ENCODE results near the gene SAMSN1.

Gene SAMSN1

DNA sequence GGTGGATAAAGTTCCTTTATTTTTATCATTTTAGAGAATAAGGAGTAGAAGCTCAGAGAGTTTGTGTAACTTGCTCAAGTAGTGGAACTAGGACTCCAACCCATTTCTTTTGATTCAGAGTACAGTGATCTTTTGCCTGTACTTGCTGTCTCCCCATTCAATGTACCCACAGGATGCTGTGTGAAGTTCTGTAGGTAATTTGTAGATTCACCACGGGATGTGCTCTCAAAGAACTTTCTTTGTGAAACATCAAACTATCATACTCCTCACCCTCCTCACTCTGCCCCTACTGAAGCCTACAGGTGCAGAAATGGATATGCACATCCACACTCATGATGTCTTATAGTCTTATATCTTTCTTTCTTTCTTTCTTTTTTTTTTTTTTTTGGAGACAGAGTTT, 97.3 kb downstream of the SAMSN1 start:
- Histone ChIP-seq H3K27ac (no peak overlapping the region), H3K4me3 (IDR thresholded peaks at IDR 0.05; ENCODE audit: insufficient read depth, low read depth, low read length) (no peak overlapping the region), H3K79me2 (ENCODE audit: insufficient read depth, low read depth) (no peaks in the 10 kb centered on the region), H3K36me3 (ENCODE audit: insufficient read depth) (no peaks in the 10 kb centered on the region), H4K20me1 (ENCODE audit: insufficient read depth) (no peaks in the 10 kb centered on the region), H3K4me1 (ENCODE audit: low read depth, poor library complexity, severe bottlenecking) (peaks cover 22% of the 10 kb centered on the region), H2AFZ (ENCODE audit: low read depth) (no peak overlapping the region), H3K4me2 (no peak overlapping the region), H3K27me3 (ENCODE audit: insufficient read depth, low read depth) (no peaks in the 10 kb centered on the region), H3K9ac (no peak overlapping the region)
- TF ChIP-seq, protein P1, sequence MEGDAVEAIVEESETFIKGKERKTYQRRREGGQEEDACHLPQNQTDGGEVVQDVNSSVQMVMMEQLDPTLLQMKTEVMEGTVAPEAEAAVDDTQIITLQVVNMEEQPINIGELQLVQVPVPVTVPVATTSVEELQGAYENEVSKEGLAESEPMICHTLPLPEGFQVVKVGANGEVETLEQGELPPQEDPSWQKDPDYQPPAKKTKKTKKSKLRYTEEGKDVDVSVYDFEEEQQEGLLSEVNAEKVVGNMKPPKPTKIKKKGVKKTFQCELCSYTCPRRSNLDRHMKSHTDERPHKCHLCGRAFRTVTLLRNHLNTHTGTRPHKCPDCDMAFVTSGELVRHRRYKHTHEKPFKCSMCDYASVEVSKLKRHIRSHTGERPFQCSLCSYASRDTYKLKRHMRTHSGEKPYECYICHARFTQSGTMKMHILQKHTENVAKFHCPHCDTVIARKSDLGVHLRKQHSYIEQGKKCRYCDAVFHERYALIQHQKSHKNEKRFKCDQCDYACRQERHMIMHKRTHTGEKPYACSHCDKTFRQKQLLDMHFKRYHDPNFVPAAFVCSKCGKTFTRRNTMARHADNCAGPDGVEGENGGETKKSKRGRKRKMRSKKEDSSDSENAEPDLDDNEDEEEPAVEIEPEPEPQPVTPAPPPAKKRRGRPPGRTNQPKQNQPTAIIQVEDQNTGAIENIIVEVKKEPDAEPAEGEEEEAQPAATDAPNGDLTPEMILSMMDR (conservative IDR thresholded peaks at IDR 0.05; ENCODE audit: low read depth, low read length) = no peak

DNA sequence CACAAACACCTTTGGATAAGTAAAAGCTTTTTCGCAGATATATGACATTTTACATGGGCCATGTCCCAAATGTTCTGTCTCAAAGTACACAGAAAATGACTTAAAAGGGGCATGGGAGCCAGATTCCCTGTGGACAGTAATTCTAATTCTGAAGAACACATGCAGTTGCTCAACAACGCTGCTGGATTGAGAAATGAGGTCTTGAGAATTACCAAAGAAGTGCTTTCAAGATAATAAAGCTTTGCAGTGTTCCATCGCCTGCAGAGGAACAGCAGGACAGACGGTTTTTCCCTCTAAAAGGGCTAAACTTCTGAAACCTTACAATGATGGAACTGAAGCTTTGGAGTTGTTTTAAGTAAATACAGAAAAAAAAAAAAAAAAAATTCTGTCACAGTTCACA, 107.9 kb downstream of the SAMSN1 start:
- no peak overlapping the region for H3K9ac ChIP-seq
- no peak overlapping the region for H3K27ac ChIP-seq
- no peaks in the 10 kb centered on the region for H3K27me3 ChIP-seq (ENCODE audit: insufficient read depth, low read depth)
- TF ChIP-seq, protein P1 (conservative IDR thresholded peaks at IDR 0.05; ENCODE audit: low read depth, low read length) = no peak
- no peaks in the 10 kb centered on the region for H3K36me3 ChIP-seq (ENCODE audit: insufficient read depth)
- H2AFZ ChIP-seq (ENCODE audit: low read depth) = no peak overlapping the region
- H4K20me1 ChIP-seq (ENCODE audit: insufficient read depth) = no peaks in the 10 kb centered on the region
- H3K4me2 ChIP-seq = no peak overlapping the region
- H3K4me3 ChIP-seq (IDR thresholded peaks at IDR 0.05; ENCODE audit: insufficient read depth, low read depth, low read length) = no peak overlapping the region
- H3K4me1 ChIP-seq (ENCODE audit: low read depth, poor library complexity, severe bottlenecking) = no peaks in the 10 kb centered on the region
- H3K79me2 ChIP-seq (ENCODE audit: insufficient read depth, low read depth) = no peaks in the 10 kb centered on the region

DNA sequence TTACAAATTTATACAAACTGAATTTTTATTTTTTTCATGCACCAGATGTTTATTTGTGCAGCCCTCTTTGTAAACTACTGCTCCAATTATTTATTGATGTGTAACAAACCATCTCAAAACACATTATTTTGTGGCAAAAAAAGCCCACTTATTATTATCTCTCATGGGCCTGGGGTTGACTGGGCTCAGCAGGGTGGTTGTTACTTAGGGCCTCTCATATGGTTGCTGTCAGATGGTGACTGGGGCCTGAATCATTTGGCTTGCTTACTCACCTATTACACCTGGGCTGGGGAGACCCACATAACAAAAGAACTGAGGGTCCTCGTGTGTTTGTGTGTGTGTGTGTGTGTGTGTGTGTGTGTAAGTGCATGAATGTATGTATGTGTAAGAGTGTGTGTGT, 110.7 kb downstream of the SAMSN1 start:
- Histone ChIP-seq H3K79me2 (ENCODE audit: insufficient read depth, low read depth) (no peaks in the 10 kb centered on the region), H4K20me1 (ENCODE audit: insufficient read depth) (no peaks in the 10 kb centered on the region), H3K36me3 (ENCODE audit: insufficient read depth) (no peaks in the 10 kb centered on the region), H3K4me3 (IDR thresholded peaks at IDR 0.05; ENCODE audit: insufficient read depth, low read depth, low read length) (no peak overlapping the region), H3K27ac (no peak overlapping the region), H3K4me1 (ENCODE audit: low read depth, poor library complexity, severe bottlenecking) (no peaks in the 10 kb centered on the region), H3K4me2 (no peak overlapping the region), H3K27me3 (ENCODE audit: insufficient read depth, low read depth) (no peaks in the 10 kb centered on the region), H3K9ac (no peak overlapping the region), H2AFZ (ENCODE audit: low read depth) (no peak overlapping the region)
- TF ChIP-seq, protein P1 (conservative IDR thresholded peaks at IDR 0.05; ENCODE audit: low read depth, low read length) = no peak

Data from KMS-11 (cell line).